ENCODE data around the gene DVL2.

- no peak for TF ChIP-seq POLR2AphosphoS5 (IDR thresholded peaks at IDR 0.05; ENCODE audit: low read depth, low read length)
- TF ChIP-seq REST (IDR thresholded peaks at IDR 0.05; ENCODE audit: insufficient read depth in 1 of 2, low read depth in 2 of 2, low read length in 2 of 2): no peak
- no peak for TF ChIP-seq SIN3A (IDR thresholded peaks at IDR 0.05; ENCODE audit: borderline replicate concordance, insufficient read depth, low read length)
Measured at GRCh38 chr17:7260651-7261378, 26.5 kb upstream of the DVL2 start.

Measured in PFSK-1 (cell line).